PC-9 (cell line): Measurements from ENCODE around the gene ASTN2. TPM values are rescaled to one million over a fixed set of nuclear protein-coding genes. Genes with fewer than 3 reads are reported as not detected.

Source experiments
- BruUV-seq: library from RNA; stranded (reverse); fragments of 400-500 nt; replicated peaks from 2 replicates; lab custom pipeline; 2021; lab: Mats Ljungman, UMichigan
- CTCF ChIA-PET: fragments of 300-600 bp; sonication (Branson Sonifier 250); formaldehyde crosslinking; loops from one replicate; lab custom pipeline; 2022; ENCODE audit warnings: antibody characterized with exemption; lab: Charles Lee
- POLR2A ChIA-PET: fragments of 300-600 bp; sonication (Branson Sonifier 250); formaldehyde crosslinking; loops from one replicate; lab custom pipeline; 2022; ENCODE audit warnings: antibody characterized with exemption; ENCODE audit not compliant: unreplicated experiment; lab: Charles Lee
- DNase-seq, 2 experiments: peaks; one replicate each; pipeline versions ENCODE4 v3.0.0 to v3.0.0-alpha.2; 2015 to 2022; ENCODE audit warnings: mixed read lengths in 1 of 2
- H2AFZ ChIP-seq: fragments of 200-600 bp; sonication (generic); 2 replicates; pipeline ENCODE4 v1.8.1; 2017; ENCODE audit warnings: antibody characterized with exemption
- H3F3A ChIP-seq: fragments of 200-600 bp; sonication (generic); 2 replicates; pipeline ENCODE4 v1.8.1; 2017; ENCODE audit warnings: antibody characterized with exemption, mild to moderate bottlenecking, low read depth; ENCODE audit not compliant: insufficient read depth
- H3K27ac ChIP-seq: fragments of 200-600 bp; sonication (generic); 2 replicates; pipeline ENCODE4 v1.6.1; 2016; ENCODE audit warnings: mixed run types
- H3K27me3 ChIP-seq: fragments of 200-600 bp; sonication (generic); 2 replicates; pipeline ENCODE4 v1.6.1; 2016; ENCODE audit warnings: low read depth, mixed run types; ENCODE audit not compliant: insufficient read depth
- H3K36me3 ChIP-seq: fragments of 200-600 bp; sonication (generic); 2 replicates; pipeline ENCODE4 v1.6.1; 2016; ENCODE audit warnings: low read depth, mixed run types
- H3K4me1 ChIP-seq: fragments of 200-600 bp; sonication (generic); replicated peaks from 2 replicates; pipeline ENCODE4 v1.6.1; 2016; ENCODE audit warnings: mixed run types; ENCODE audit not compliant: insufficient read depth
- H3K4me2 ChIP-seq: fragments of 200-600 bp; sonication (generic); 2 replicates; pipeline ENCODE4 v1.6.1; 2017; ENCODE audit warnings: mixed run types
- H3K4me3 ChIP-seq: fragments of 200-600 bp; sonication (generic); 2 replicates; pipeline ENCODE4 v1.6.1; 2016; ENCODE audit warnings: mixed run types
- H3K79me2 ChIP-seq: fragments of 200-600 bp; sonication (generic); 2 replicates; pipeline ENCODE4 v1.6.1; 2017; ENCODE audit warnings: low read depth, mixed run types
- H3K9me2 ChIP-seq: fragments of 200-600 bp; sonication (generic); 2 replicates; pipeline ENCODE4 v1.8.1; 2017; ENCODE audit warnings: mild to moderate bottlenecking; ENCODE audit not compliant: insufficient read depth
- H3K9me3 ChIP-seq: fragments of 200-600 bp; sonication (generic); 2 replicates; pipeline ENCODE4 v1.8.1; 2016; ENCODE audit warnings: low read depth; ENCODE audit not compliant: insufficient read depth
- H4K20me1 ChIP-seq: fragments of 200-600 bp; sonication (generic); 2 replicates; pipeline ENCODE4 v1.8.1; 2017; ENCODE audit not compliant: insufficient read depth
- EZH2 ChIP-seq: fragments of 200-600 bp; sonication (generic); IDR thresholded peaks from 2 replicates; pipeline ENCODE4 v1.8.0; 2017; ENCODE audit warnings: antibody characterized with exemption, low read depth
- intact Hi-C: fragments of 100-400 bp; cut with micrococcal nuclease; formaldehyde crosslinking; loops from one replicate; pipeline ENCODE4 v1.10.0; 2022; ENCODE audit not compliant: unreplicated experiment
- total RNA-seq: library from RNA; stranded (reverse); gene quantifications from 2 replicates; pipeline ENCODE4 v1.2.3, GENCODE V29; 2021
- TF ChIP-seq, protein P1 (sequence below): fragments of 200-600 bp; sonication (generic); conservative IDR thresholded peaks from 2 replicates; pipeline ENCODE4 v1.6.1; 2017; ENCODE audit warnings: mixed run types, antibody characterized with exemption, mild to moderate bottlenecking, moderate library complexity

Gene ASTN2
- total RNA-seq, 1 experiment from 2014 or later = 6.2 TPM

DNA sequence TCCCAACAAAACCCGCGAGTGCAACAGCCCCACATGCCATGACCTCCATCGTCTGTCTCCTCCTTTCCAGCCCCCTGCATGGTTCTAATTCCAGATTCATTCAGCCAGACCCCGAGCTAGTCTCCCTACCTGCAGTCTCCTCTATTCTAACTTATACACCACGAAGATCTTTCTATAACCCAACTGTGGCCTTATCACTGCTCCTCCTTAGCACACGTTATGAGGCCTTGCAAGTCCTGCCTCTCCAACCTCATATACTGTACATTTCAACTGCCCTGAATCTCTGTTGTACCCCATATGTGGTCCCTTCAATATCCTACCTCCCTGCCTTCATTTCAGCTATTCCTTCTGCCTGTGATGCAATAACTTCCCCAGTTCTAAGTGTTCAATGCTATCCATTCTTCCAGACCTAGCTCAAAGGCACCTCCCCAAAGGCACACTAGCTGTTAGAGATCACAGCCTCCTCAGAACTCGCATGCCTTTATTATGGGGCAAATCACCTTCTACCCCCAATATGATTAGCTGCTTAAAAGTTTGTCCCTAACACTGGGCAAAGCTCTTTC lies 942.8 kb downstream of the ASTN2 start:
- Histone ChIP-seq H3K27me3 (no peaks in the 10 kb centered on the region), H3K36me3 (no peaks in the 10 kb centered on the region), H3K27ac (no peak overlapping the region), H3K9me3 (no peaks in the 10 kb centered on the region), H4K20me1 (no peaks in the 10 kb centered on the region), H3K4me1 (no peaks in the 10 kb centered on the region), H3F3A (no peaks in the 10 kb centered on the region), H3K4me3 (no peak overlapping the region), H3K9me2 (no peaks in the 10 kb centered on the region), H2AFZ (no peak overlapping the region), H3K4me2 (no peak overlapping the region), H3K79me2 (no peaks in the 10 kb centered on the region)
- CTCF ChIA-PET = no interaction called here
- intact Hi-C loops = no loop called here
- no TSS peak for BruUV-seq
- POLR2A ChIA-PET = interaction anchor here (0.6 kb wide), 1 partner anchor 798 kb away, joined by 5 read pairs; no protein-coding TSS in a partner anchor
- TF ChIP-seq, protein P1, sequence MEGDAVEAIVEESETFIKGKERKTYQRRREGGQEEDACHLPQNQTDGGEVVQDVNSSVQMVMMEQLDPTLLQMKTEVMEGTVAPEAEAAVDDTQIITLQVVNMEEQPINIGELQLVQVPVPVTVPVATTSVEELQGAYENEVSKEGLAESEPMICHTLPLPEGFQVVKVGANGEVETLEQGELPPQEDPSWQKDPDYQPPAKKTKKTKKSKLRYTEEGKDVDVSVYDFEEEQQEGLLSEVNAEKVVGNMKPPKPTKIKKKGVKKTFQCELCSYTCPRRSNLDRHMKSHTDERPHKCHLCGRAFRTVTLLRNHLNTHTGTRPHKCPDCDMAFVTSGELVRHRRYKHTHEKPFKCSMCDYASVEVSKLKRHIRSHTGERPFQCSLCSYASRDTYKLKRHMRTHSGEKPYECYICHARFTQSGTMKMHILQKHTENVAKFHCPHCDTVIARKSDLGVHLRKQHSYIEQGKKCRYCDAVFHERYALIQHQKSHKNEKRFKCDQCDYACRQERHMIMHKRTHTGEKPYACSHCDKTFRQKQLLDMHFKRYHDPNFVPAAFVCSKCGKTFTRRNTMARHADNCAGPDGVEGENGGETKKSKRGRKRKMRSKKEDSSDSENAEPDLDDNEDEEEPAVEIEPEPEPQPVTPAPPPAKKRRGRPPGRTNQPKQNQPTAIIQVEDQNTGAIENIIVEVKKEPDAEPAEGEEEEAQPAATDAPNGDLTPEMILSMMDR = no peak
- no peak for TF ChIP-seq EZH2
- no peak for DNase-seq

GRCh38 chr9:116471093-116471906 lies 943.6 kb downstream of the ASTN2 start:
- H3K4me1 ChIP-seq = no peaks in the 10 kb centered on the region
- H3K9me2 ChIP-seq = no peaks in the 10 kb centered on the region
- ChIA-PET POLR2A (no interaction called here), CTCF (no interaction called here)
- H2AFZ ChIP-seq = no peak overlapping the region
- no peaks in the 10 kb centered on the region for H3K9me3 ChIP-seq
- no peak for DNase-seq
- H3F3A ChIP-seq = no peaks in the 10 kb centered on the region
- BruUV-seq = no TSS peak
- H3K27me3 ChIP-seq = no peaks in the 10 kb centered on the region
- intact Hi-C loops = no loop called here
- H3K27ac ChIP-seq = no peak overlapping the region
- H3K4me3 ChIP-seq = no peak overlapping the region
- no peaks in the 10 kb centered on the region for H3K36me3 ChIP-seq
- no peak for TF ChIP-seq EZH2
- TF ChIP-seq, protein P1 = no peak
- no peaks in the 10 kb centered on the region for H4K20me1 ChIP-seq
- no peaks in the 10 kb centered on the region for H3K79me2 ChIP-seq
- H3K4me2 ChIP-seq = no peak overlapping the region

- CTCF ChIA-PET = no interaction called here
- no peak overlapping the region for H3K4me3 ChIP-seq
- no peaks in the 10 kb centered on the region for H3F3A ChIP-seq
- no peaks in the 10 kb centered on the region for H3K9me2 ChIP-seq
- no peak overlapping the region for H2AFZ ChIP-seq
- H3K27me3 ChIP-seq = no peaks in the 10 kb centered on the region
- intact Hi-C loops = no loop called here
- H3K4me1 ChIP-seq = no peaks in the 10 kb centered on the region
- H3K9me3 ChIP-seq = no peaks in the 10 kb centered on the region
- no peaks in the 10 kb centered on the region for H3K36me3 ChIP-seq
- POLR2A ChIA-PET = no interaction called here
- H4K20me1 ChIP-seq = no peaks in the 10 kb centered on the region
- no TSS peak for BruUV-seq
- H3K79me2 ChIP-seq = no peaks in the 10 kb centered on the region
- DNase-seq = no peak
- H3K4me2 ChIP-seq = no peak overlapping the region
- no peak overlapping the region for H3K27ac ChIP-seq
- no peak for TF ChIP-seq EZH2
- TF ChIP-seq, protein P1 = no peak
These were observed 945.9 kb downstream of the ASTN2 start for GRCh38 chr9:116468793-116469527.
